GM23248 (cell line): ENCODE measurements around the gene TSPEAR. TPM values are rescaled to one million over a fixed set of nuclear protein-coding genes. Genes with fewer than 3 reads are reported as not detected.

Experiments
- DNase-seq: peaks from one replicate; pipeline ENCODE4 v3.0.0-alpha.2; 2015
- H2AFZ ChIP-seq: fragments of 200-600 bp; sonication (generic); 2 replicates; pipeline ENCODE4 v1.6.1; 2016; ENCODE audit warnings: antibody characterized with exemption
- H3F3A ChIP-seq: fragments of 200-600 bp; sonication (generic); 2 replicates; pipeline ENCODE4 v1.6.1; 2016; ENCODE audit warnings: mild to moderate bottlenecking, antibody characterized with exemption, mixed run types; ENCODE audit not compliant: insufficient read depth
- H3K27ac ChIP-seq: fragments of 200-600 bp; sonication (generic); 2 replicates; pipeline ENCODE4 v1.5.1; 2016; ENCODE audit warnings: mild to moderate bottlenecking
- H3K27me3 ChIP-seq: fragments of 200-600 bp; sonication (generic); replicated peaks from 2 replicates; pipeline ENCODE4 v1.6.1; 2016; ENCODE audit warnings: mild to moderate bottlenecking; ENCODE audit not compliant: insufficient read depth
- H3K36me3 ChIP-seq: fragments of 200-600 bp; sonication (generic); 2 replicates; pipeline ENCODE4 v1.6.1; 2016; ENCODE audit warnings: low read depth, mild to moderate bottlenecking
- H3K4me1 ChIP-seq: fragments of 200-600 bp; sonication (generic); 2 replicates; pipeline ENCODE4 v1.6.1; 2016; ENCODE audit warnings: mild to moderate bottlenecking; ENCODE audit not compliant: insufficient read depth
- H3K4me2 ChIP-seq: fragments of 200-600 bp; sonication (generic); one replicate; pipeline ENCODE4 v1.6.1; 2016; ENCODE audit warnings: mild to moderate bottlenecking; ENCODE audit not compliant: unreplicated experiment
- H3K4me3 ChIP-seq: fragments of 200-600 bp; sonication (generic); 2 replicates; pipeline ENCODE4 v1.5.1; 2016; ENCODE audit warnings: mild to moderate bottlenecking
- H3K79me2 ChIP-seq: fragments of 200-600 bp; sonication (generic); 2 replicates; pipeline ENCODE4 v1.6.1; 2016; ENCODE audit warnings: mild to moderate bottlenecking; ENCODE audit not compliant: insufficient read depth
- H3K9ac ChIP-seq: fragments of 200-600 bp; sonication (generic); 2 replicates; pipeline ENCODE4 v1.6.1; 2016; ENCODE audit warnings: mild to moderate bottlenecking
- H3K9me2 ChIP-seq: fragments of 200-600 bp; sonication (generic); 2 replicates; pipeline ENCODE4 v1.6.1; 2016; ENCODE audit warnings: mixed run types, mild to moderate bottlenecking, moderate library complexity; ENCODE audit not compliant: insufficient read depth
- H3K9me3 ChIP-seq: fragments of 200-600 bp; sonication (generic); one replicate; pipeline ENCODE4 v1.6.1; 2017; ENCODE audit warnings: low read depth
- H4K20me1 ChIP-seq: fragments of 200-600 bp; sonication (generic); 2 replicates; pipeline ENCODE4 v1.6.0; 2016; ENCODE audit not compliant: insufficient read depth
- EZH2 ChIP-seq: fragments of 200-600 bp; sonication (generic); IDR thresholded peaks from 2 replicates; pipeline ENCODE4 v1.6.1; 2018; ENCODE audit warnings: antibody characterized with exemption, mild to moderate bottlenecking; ENCODE audit not compliant: insufficient read depth, poor library complexity, severe bottlenecking
- EZH2phosphoT487 ChIP-seq: fragments of 200-600 bp; sonication (generic); IDR thresholded peaks from 2 replicates; pipeline ENCODE4 v1.6.1; 2018; ENCODE audit warnings: antibody characterized with exemption, moderate library complexity, mild to moderate bottlenecking, low read depth; ENCODE audit not compliant: insufficient read depth
- WGBS, 2 experiments: methylation state at CpG; one replicate each; pipeline ENCODE4 v1.1.6; 2015 to 2017; ENCODE audit warnings: low lambda C conversion rate in 2 of 2, low coverage in 1 of 2; ENCODE audit errors: missing lambda C conversion rate in 2 of 2; 5-methylcytosine and 5-hydroxymethylcytosine counted together
- in situ Hi-C: fragments of 300-500 bp; cut with MboI; formaldehyde crosslinking; loops from 2 replicates; pipeline ENCODE4 v1.15.0; 2020
- polyA plus RNA-seq: library from polyadenylated mRNA; unstranded; fragments of >200 nt; fragmentation: Nextera tagmentation; extraction: Ambion mirVana; gene quantifications from 2 replicates; pipeline ENCODE4 v1.2.1, GENCODE V29; 2016
- total RNA-seq: library from RNA; depleted of rRNA; stranded (reverse); fragments of >200 nt; shearing (Covaris generic); gene quantifications from 2 replicates; pipeline ENCODE4 v1.2.3, GENCODE V29; 2014

The TSPEAR gene
- total and polyA plus RNA-seq, 2 experiments from 2014 or later = not detected

DNA sequence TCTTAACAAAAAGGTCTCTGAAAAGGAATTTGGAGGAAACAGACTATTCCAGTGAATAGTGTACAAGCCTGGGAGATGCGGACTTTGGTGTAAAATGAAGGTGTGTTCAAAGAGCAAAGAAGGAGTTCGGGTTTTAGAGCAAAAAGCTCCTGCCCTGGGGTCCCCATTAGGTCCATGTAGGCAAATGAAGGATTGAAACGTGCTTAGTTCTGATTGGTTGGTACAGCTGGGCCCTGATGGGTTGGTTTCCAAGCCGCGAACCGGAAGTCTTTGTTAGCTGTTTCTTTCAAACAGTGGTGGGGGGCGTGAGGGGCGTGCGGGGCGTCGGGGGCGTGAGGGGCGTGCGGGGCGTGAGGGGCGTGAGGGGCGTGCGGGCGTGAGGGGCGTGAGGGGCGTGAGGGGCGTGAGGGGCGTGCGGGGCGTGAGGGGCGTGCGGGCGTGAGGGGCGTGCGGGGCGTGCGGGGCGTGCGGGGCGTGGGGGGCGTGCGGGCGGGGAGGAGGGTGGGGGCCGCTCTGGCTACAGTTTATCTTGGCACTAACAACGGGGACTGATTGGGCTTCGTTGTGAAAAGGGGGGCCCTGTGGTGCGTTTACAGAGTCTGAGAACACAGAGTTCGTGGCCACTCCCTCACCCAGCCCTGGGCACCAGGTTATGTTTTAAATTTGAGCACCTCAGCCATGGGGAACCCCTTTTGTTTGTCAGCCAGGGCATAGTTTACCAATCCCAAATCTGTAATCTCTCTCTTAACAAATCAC is 226.7 kb downstream of the TSPEAR start:
- TF ChIP-seq EZH2 (no peak), EZH2phosphoT487 (no peak)
- no peak for DNase-seq
- Histone ChIP-seq H4K20me1 (no peaks in the 10 kb centered on the region), H3K4me1 (no peaks in the 10 kb centered on the region), H3K79me2 (no peaks in the 10 kb centered on the region), H3K9me3 (no peaks in the 10 kb centered on the region), H3K27ac (no peak overlapping the region), H2AFZ (no peak overlapping the region), H3K27me3 (peaks cover 6% of the 10 kb centered on the region; the same call in 1 of the 2 replicates), H3K4me3 (no peak overlapping the region), H3K9me2 (no peaks in the 10 kb centered on the region), H3F3A (no peaks in the 10 kb centered on the region), H3K9ac (no peak overlapping the region), H3K4me2 (no peak overlapping the region), H3K36me3 (no peaks in the 10 kb centered on the region)
- in situ Hi-C loops = no loop called here
- WGBS, 2 experiments = 59 to 82% methylated on average over 9 to 43 of the region's 43 CpGs

DNA sequence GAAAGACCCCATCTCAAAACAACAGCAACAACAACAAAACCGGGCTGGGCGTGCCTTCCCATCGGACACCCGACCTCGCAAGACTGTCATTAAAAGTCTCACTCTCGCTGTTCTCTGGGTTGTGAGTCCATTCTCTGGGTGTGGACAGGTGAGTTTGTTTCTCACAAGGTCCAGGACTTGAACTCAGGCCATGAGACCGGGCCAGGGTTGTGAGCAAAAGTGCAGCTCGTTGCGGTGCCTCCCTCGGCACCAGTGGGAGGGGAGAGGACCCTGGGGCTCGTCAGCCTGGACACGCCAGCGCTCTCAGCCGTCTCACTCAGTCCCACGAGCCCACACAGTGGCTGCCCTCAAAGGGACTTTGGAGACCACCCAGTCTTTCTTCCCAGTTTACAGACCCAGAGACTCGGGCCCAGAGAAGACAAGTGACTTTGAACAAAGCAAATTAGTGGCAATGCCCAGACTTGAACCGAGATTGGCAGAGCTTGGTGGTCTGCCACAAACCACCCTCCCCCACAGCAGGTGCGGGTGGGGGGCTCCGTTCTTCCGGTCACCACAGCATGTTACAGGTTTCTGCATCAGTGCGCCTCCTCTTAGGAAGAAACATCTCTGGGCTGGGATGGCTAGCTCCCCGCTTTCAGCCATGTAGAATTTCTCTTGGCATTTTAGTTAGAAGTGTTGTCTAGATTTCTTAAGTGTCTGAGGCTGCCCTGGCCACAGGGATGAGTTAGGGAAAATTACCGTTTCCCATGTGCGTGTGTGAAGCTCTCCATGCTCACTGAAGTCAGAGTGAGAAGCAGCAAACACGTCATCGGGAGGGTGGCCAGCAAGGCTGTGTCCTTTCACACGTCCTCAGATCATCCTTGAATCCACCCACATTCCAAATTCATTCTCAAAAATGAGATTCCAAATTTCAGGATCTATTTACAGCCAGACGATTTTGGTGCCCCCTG is 227.8 kb downstream of the TSPEAR start:
- peak; percentile 71 for DNase-seq
- no peak overlapping the region for H3K4me3 ChIP-seq
- no peak overlapping the region for H3K4me2 ChIP-seq
- peaks cover 6% of the 10 kb centered on the region; the same call in 1 of the 2 replicates for H3K27me3 ChIP-seq
- H3K9me2 ChIP-seq = no peaks in the 10 kb centered on the region
- no peaks in the 10 kb centered on the region for H3K79me2 ChIP-seq
- in situ Hi-C loops = no loop called here
- no peaks in the 10 kb centered on the region for H3F3A ChIP-seq
- TF ChIP-seq EZH2 (no peak), EZH2phosphoT487 (no peak)
- no peak overlapping the region for H3K9ac ChIP-seq
- H3K4me1 ChIP-seq = no peaks in the 10 kb centered on the region
- H3K9me3 ChIP-seq = no peaks in the 10 kb centered on the region
- no peak overlapping the region for H2AFZ ChIP-seq
- no peaks in the 10 kb centered on the region for H4K20me1 ChIP-seq
- H3K27ac ChIP-seq = no peak overlapping the region
- 47 to 48% methylated on average over 28 of the region's 28 CpGs for WGBS, 2 experiments
- no peaks in the 10 kb centered on the region for H3K36me3 ChIP-seq

DNA sequence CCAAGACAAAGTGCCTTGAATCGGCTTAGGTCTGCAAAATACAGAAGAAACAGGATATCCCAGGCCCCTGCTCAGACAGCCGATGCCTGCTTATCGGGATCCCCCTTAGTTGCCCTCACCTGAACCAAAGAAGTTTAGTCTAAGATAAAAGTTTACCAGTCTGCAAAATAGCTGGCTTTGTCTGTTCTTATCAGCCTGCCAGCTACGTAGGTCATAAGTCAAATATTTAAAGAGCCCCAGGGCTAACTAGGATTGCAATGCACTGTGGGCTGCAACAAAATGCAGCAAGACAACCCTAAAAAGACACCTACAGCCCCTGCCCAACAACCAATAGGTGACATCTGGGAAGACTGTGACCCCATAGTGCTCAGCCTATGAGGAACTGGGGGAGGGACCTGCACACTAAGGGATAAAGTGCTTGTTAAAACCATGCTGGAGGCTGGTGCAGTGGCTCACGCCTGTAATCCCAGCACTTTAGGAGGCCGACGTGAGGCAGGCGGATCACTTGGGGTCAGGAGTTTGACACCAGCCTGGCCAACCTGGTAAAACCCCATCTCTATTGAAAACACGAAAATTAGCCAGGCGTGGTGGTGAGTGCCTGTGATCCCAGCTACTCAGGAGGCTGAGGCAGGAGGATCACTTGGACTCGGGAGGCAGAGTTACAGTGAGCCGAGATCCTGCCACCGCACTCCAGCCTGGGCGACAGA is 228.6 kb downstream of the TSPEAR start:
- no peak overlapping the region for H3K27ac ChIP-seq
- H3K4me1 ChIP-seq = no peaks in the 10 kb centered on the region
- H3K9me2 ChIP-seq = no peaks in the 10 kb centered on the region
- in situ Hi-C loops = no loop called here
- H3K9ac ChIP-seq = no peak overlapping the region
- no peaks in the 10 kb centered on the region for H3K9me3 ChIP-seq
- H3K4me2 ChIP-seq = no peak overlapping the region
- WGBS, 2 experiments = 72 to 77% methylated on average over 14 of the region's 14 CpGs
- DNase-seq = no peak
- no peak for TF ChIP-seq EZH2
- no peak for TF ChIP-seq EZH2phosphoT487
- H4K20me1 ChIP-seq = no peaks in the 10 kb centered on the region
- H3K27me3 ChIP-seq = peaks cover 6% of the 10 kb centered on the region; the same call in 1 of the 2 replicates
- H3K36me3 ChIP-seq = no peaks in the 10 kb centered on the region
- H3F3A ChIP-seq = no peaks in the 10 kb centered on the region
- H3K4me3 ChIP-seq = no peak overlapping the region
- no peaks in the 10 kb centered on the region for H3K79me2 ChIP-seq
- no peak overlapping the region for H2AFZ ChIP-seq
